Endodermal cell (in vitro differentiated cells): ENCODE measurements around the gene ZNF26. TPM values are rescaled to one million over a fixed set of nuclear protein-coding genes. Genes with fewer than 3 reads are reported as not detected.
A peak's percentile ranks its signal among the peaks of the same experiment; 100 is the strongest.

ENCODE experiments used
- DNase-seq: peaks from one replicate; pipeline ENCODE4 v3.0.0-alpha.2; 2017
- H3K27ac ChIP-seq: 2 replicates; pipeline ENCODE4 v1.5.1; 2013; ENCODE audit warnings: mild to moderate bottlenecking, low read depth, low read length, moderate library complexity
- H3K27me3 ChIP-seq: 2 replicates; pipeline ENCODE4 v1.6.1; 2013; ENCODE audit warnings: mild to moderate bottlenecking, low read length, moderate library complexity; ENCODE audit not compliant: insufficient read depth, control insufficient read depth, poor library complexity, severe bottlenecking
- H3K36me3 ChIP-seq: 2 replicates; pipeline ENCODE4 v1.7.0; 2013; ENCODE audit warnings: mild to moderate bottlenecking, low read length, moderate library complexity; ENCODE audit not compliant: control insufficient read depth, insufficient read depth
- H3K4me1 ChIP-seq: one replicate; pipeline ENCODE4 v1.7.0; 2013; ENCODE audit warnings: low read length; ENCODE audit not compliant: control insufficient read depth, insufficient read depth
- H3K4me3 ChIP-seq: 2 replicates; pipeline ENCODE4 v1.5.1; 2013; ENCODE audit warnings: mild to moderate bottlenecking, low read length, moderate library complexity
- H3K9ac ChIP-seq: 2 replicates; pipeline ENCODE4 v1.6.1; 2013; ENCODE audit warnings: mild to moderate bottlenecking, low read length, moderate library complexity; ENCODE audit not compliant: poor library complexity, severe bottlenecking; ENCODE audit errors: extremely low read depth
- H3K9me3 ChIP-seq: 2 replicates; pipeline ENCODE4 v1.6.1; 2013; ENCODE audit warnings: mild to moderate bottlenecking, low read length, moderate library complexity; ENCODE audit not compliant: control insufficient read depth
- H3K27ac Mint-ChIP-seq: 2 replicates; pipeline ENCODE4 v1.8.0; 2020; ENCODE audit warnings: mixed read lengths
- H3K27me3 Mint-ChIP-seq: 2 replicates; pipeline ENCODE4 v1.8.0; 2021; ENCODE audit warnings: mild to moderate bottlenecking, mixed read lengths; ENCODE audit not compliant: insufficient read depth
- H3K36me3 Mint-ChIP-seq: 2 replicates; pipeline ENCODE4 v1.8.0; 2020; ENCODE audit warnings: low read depth, mixed read lengths
- H3K4me1 Mint-ChIP-seq: 2 replicates; pipeline ENCODE4 v1.8.0; 2020; ENCODE audit warnings: mixed read lengths
- H3K4me3 Mint-ChIP-seq: 2 replicates; pipeline ENCODE4 v1.8.0; 2020; ENCODE audit warnings: mild to moderate bottlenecking, moderate library complexity, mixed read lengths
- H3K9me3 Mint-ChIP-seq: 2 replicates; pipeline ENCODE4 v1.8.0; 2020; ENCODE audit warnings: mild to moderate bottlenecking, mixed read lengths
- WGBS, 2 experiments: methylation state at CpG; one replicate each; pipeline versions ENCODE4 v1.1.5 to v1.1.7; 2013; ENCODE audit warnings: missing lambda C conversion rate in 2 of 2, mixed read lengths in 1 of 2; ENCODE audit not compliant: insufficient coverage in 1 of 2, insufficient read length in 1 of 2; 5-methylcytosine and 5-hydroxymethylcytosine counted together
- total RNA-seq, 2 donors: library from RNA; stranded (reverse); fragmentation: NEBNext Ultra II Directional in 1 of 2; extraction: Animal tissue kit (Norgen Biotek cat#: 25700) in 1 of 2; gene quantifications; 2 replicates in 1 of 2; 3 replicates in 1 of 2; pipeline ENCODE4 v1.2.1, GENCODE V29; 2021
- TF ChIP-seq, protein P1 (sequence below): fragments of 200-600 bp; sonication (generic); conservative IDR thresholded peaks from 2 replicates; pipeline ENCODE4 v1.5.0; 2021; ENCODE audit warnings: antibody characterized with exemption, mild to moderate bottlenecking

The ZNF26 gene
- total RNA-seq, 2 donors from 2014 or later: 13.5 to 16.0 TPM

DNA sequence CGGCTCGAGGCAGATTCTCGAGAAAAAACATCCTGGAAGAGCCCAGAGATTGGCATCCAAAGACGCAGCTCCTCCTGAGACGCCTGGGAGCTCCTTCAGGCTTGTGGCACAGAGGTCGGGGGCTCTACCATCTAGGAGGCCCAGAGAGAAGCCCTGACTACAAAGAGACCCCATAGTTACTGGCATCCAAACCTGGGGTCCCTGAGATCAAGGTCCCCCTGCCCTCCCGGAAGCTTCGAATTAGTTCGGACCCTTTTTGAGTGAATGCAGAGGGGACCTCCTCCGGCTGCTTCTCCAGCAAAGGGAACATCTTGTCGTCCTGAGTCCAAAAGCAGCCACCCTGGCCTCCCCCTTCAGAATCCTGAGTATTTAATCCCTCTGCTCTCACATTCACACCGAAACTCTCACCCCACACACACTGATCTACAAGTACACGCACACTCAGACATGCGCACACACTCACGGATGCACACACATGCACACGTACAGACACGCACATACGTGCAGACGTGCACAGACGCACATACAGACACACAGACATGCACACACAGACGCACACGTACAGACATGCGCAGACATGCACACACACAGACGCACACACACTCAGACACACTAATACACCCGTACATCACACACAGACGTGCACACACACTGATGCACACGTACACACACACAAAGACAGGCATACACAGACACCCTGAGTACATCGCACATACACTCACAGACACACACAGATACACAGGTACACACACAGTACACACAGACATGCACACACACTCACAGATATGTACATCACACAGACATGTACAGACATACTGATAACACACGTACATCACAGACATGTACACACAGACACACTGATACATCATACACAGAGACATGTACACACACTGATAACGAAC, 36.0 kb upstream of the ZNF26 start:
- H3K9me3 Mint-ChIP-seq: peaks cover 60% of the 10 kb centered on the region
- no peak overlapping the region for H3K4me3 Mint-ChIP-seq
- peaks cover 62% of the 10 kb centered on the region for H3K36me3 Mint-ChIP-seq
- no peak overlapping the region for H3K27ac Mint-ChIP-seq
- H3K4me1 ChIP-seq: no peaks in the 10 kb centered on the region
- 95 to 97% methylated on average over 23 to 30 of the region's 30 CpGs for WGBS, 2 experiments
- no peak overlapping the region for H3K9ac ChIP-seq
- no peaks in the 10 kb centered on the region for H3K27me3 Mint-ChIP-seq
- H3K4me3 ChIP-seq: peak overlapping the region; percentile 57
- no peak overlapping the region for H3K27ac ChIP-seq
- peaks cover 89% of the 10 kb centered on the region for H3K9me3 ChIP-seq
- peak; percentile 12 for DNase-seq
- TF ChIP-seq, protein P1, sequence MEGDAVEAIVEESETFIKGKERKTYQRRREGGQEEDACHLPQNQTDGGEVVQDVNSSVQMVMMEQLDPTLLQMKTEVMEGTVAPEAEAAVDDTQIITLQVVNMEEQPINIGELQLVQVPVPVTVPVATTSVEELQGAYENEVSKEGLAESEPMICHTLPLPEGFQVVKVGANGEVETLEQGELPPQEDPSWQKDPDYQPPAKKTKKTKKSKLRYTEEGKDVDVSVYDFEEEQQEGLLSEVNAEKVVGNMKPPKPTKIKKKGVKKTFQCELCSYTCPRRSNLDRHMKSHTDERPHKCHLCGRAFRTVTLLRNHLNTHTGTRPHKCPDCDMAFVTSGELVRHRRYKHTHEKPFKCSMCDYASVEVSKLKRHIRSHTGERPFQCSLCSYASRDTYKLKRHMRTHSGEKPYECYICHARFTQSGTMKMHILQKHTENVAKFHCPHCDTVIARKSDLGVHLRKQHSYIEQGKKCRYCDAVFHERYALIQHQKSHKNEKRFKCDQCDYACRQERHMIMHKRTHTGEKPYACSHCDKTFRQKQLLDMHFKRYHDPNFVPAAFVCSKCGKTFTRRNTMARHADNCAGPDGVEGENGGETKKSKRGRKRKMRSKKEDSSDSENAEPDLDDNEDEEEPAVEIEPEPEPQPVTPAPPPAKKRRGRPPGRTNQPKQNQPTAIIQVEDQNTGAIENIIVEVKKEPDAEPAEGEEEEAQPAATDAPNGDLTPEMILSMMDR: no peak
- peaks cover 8% of the 10 kb centered on the region for H3K4me1 Mint-ChIP-seq
- no peaks in the 10 kb centered on the region for H3K27me3 ChIP-seq
- peaks cover 33% of the 10 kb centered on the region for H3K36me3 ChIP-seq

DNA sequence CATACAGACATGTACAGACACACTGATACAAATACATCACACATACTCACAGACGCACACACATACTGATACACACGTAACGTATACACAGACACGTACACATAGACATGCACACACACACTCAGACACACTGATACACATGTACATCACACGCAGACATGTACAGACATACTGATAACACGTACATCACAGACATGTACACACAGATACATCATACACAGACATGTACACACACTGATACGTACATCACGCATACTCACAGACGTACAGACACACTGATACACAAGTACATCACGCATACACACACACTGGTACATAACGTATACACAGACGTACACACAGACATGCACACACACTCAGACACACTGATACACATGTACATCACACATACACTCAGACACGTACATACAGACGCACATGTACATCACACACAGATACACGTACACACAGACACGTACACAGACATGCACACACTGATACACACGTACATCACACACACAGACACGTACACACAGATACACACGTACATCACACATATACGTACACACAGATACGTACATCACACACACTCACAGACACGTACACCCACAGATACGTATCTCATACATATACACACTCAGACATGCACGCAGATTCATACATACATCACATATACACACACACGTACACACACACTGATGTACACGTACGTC, 35.2 kb upstream of the ZNF26 start:
- peak; percentile 17 for DNase-seq
- H3K27me3 ChIP-seq: no peaks in the 10 kb centered on the region
- Mint-ChIP-seq H3K27me3 (no peaks in the 10 kb centered on the region), H3K4me1 (peaks cover 9% of the 10 kb centered on the region), H3K4me3 (no peak overlapping the region), H3K27ac (no peak overlapping the region), H3K36me3 (peaks cover 55% of the 10 kb centered on the region), H3K9me3 (peaks cover 57% of the 10 kb centered on the region)
- peak overlapping the region; percentile 57 for H3K4me3 ChIP-seq
- 93% methylated on average over 23 to 27 of the region's 27 CpGs for WGBS, 2 experiments
- peaks cover 81% of the 10 kb centered on the region for H3K9me3 ChIP-seq
- H3K9ac ChIP-seq: no peak overlapping the region
- peaks cover 25% of the 10 kb centered on the region for H3K36me3 ChIP-seq
- TF ChIP-seq, protein P1: no peak
- no peak overlapping the region for H3K27ac ChIP-seq
- no peaks in the 10 kb centered on the region for H3K4me1 ChIP-seq

DNA sequence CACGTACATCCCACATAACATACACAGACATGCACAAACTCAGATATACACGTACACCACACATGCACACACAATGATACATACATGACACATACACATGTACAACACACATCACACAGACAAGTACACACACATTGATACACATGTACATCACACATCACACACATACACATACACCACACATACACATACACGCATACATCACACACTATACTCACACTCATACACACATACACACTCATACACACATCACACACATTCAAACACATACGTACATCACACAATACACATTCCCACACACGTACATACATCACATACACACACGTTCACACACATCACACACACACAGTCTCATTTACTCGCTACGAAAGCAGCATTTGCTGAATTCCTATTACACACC, 34.5 kb upstream of the ZNF26 start:
- Histone ChIP-seq H3K4me1 (no peaks in the 10 kb centered on the region), H3K27ac (no peak overlapping the region), H3K4me3 (peak overlapping the region; percentile 57), H3K9me3 (peaks cover 74% of the 10 kb centered on the region), H3K9ac (no peak overlapping the region), H3K27me3 (no peaks in the 10 kb centered on the region), H3K36me3 (peaks cover 23% of the 10 kb centered on the region)
- DNase-seq: no peak
- WGBS, 2 experiments: 92 to 95% methylated on average over 8 of the region's 8 CpGs
- no peak overlapping the region for H3K27ac Mint-ChIP-seq
- H3K4me3 Mint-ChIP-seq: no peak overlapping the region
- no peaks in the 10 kb centered on the region for H3K27me3 Mint-ChIP-seq
- H3K9me3 Mint-ChIP-seq: peaks cover 59% of the 10 kb centered on the region
- TF ChIP-seq, protein P1: no peak
- peaks cover 50% of the 10 kb centered on the region for H3K36me3 Mint-ChIP-seq
- peaks cover 9% of the 10 kb centered on the region for H3K4me1 Mint-ChIP-seq
